NCI-H2227 (cell line): Measurements from ENCODE around the gene PPP3R1.

Source experiments
- DNase-seq: peaks from one replicate; lab custom pipeline; 2025; ENCODE audit not compliant: unreplicated experiment; lab: John Stamatoyannopoulos, UW

Gene PPP3R1

GRCh38 chr2:68235090-68235489 lies 17.2 kb downstream of the PPP3R1 start:
- no peak for DNase-seq

DNA sequence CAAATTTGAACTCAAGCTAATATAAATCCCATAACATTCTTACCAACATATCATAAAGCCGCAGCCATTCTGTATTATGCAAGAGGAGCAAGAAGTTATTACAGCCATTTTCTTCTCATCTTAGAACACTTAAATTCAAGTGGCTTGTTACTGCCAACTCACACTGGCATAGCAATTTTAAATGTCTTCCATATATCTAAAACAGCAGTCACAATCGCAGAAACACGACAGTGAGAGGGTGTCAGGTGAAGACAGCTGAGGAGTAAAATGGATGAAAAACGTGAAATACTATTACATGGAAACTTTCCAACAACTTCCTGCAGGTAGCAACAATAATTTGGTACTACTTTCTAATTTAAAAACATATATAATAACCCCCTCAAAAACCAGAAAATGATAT lies 17.9 kb downstream of the PPP3R1 start:
- DNase-seq, result peak; percentile 42

- no peak for DNase-seq
Measured at GRCh38 chr2:68231061-68231372, 21.3 kb downstream of the PPP3R1 start.

- no peak for DNase-seq
Measured at GRCh38 chr2:68230241-68231060, 21.9 kb downstream of the PPP3R1 start.

DNA sequence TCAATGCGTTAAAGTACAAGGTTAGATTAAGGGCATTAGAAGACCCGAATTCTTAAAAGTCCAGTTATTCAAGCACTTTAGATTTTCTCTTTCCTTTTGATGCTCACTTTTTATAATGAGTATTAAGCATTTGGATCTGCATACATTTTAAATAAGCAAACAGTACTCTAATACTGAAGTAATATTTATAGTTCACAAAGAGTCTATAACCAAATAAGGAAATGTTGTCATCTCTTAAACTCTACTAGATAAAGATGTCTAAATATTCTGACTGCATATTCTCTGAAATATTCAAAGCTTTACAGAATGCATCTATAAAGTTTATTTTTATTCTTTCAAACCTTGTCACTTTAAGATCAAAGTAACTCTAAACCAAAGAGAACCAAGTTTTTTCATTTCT lies 25.5 kb downstream of the PPP3R1 start:
- DNase-seq, result no peak

DNA sequence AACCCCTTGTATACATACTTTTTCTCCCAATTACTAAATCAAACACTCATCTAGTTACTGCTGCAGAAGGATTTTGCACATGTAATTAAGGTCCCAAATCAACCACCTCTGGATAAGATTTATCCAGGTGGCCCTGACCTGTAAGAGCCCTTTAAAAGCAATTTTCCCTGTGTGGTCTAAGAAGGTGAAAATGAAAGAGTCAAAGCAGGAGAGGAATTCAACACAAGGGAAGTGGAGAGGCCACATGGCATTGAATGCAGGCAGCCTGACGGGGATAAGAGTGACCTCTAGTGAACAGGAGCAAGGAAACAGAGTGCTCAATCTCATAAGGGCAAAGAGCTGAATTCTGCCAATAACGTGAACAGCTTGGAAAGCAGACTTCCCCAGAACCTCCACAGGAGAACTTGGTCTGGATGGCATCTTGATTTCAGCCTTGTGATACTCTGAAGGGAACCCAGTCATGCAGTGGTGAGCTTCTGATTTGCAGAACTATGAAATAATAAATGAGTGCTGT lies 27.2 kb downstream of the PPP3R1 start:
- DNase-seq, result peak; percentile 26

DNA sequence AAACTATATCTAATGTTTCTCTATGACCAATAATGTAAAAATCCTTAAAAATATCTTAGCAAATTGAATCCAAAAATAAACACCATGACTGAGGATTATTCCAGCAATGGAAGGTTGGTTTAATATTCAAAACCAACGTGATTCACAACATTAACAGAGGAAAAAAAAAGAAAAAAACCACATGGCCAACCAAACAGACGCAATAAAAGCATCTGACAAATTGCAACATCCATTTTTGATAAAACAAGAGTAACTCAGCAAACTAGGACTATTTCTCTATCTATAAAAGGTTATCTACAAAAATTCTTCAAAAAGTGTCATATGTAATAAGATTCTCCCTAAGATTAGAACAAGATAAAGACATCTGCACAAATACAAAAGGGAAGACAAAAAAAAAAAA lies 28.9 kb downstream of the PPP3R1 start:
- DNase-seq, result no peak

DNA sequence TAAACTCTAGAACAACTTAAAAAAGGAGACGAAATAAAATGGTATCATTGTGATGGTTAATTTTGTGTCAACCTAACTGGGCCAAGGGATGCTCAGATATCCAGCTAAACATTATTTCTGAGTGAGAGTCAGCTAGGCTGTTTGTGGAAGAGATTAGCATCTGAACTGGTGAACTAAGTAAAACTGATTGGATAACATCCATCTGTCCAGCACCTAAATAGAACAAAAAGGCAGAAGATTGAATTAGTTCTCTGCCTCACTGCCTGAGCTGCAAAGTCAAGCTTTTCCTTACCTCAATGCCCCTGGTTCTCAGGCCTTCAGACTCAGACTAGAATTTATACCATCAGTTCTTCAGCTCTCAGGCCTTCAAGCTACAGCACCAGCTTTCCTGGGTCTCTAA lies 30.0 kb downstream of the PPP3R1 start:
- no peak for DNase-seq

- no peak for DNase-seq
Measured at GRCh38 chr2:68218343-68218901, 33.9 kb downstream of the PPP3R1 start.

DNA sequence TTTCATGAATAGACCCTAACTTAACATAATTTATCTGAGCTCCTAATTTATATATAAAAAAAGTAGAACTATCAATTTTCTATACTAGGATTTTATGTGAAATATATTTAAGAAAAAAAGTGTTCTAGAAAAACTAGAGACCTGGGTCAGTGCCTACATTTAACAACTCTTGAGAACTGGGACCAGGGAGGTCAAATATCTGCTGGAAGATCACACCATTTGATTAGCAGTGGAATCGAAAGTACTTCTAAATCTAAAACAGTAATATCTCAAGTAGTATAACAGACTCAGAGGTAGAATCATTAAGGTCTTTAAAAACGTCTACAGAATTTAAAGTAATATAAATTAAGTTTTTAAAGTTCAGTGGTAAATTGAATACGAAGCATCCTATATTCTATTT lies 34.6 kb downstream of the PPP3R1 start:
- no peak for DNase-seq

- no peak for DNase-seq
Measured at GRCh38 chr2:68216454-68217310, 35.6 kb downstream of the PPP3R1 start.

DNA sequence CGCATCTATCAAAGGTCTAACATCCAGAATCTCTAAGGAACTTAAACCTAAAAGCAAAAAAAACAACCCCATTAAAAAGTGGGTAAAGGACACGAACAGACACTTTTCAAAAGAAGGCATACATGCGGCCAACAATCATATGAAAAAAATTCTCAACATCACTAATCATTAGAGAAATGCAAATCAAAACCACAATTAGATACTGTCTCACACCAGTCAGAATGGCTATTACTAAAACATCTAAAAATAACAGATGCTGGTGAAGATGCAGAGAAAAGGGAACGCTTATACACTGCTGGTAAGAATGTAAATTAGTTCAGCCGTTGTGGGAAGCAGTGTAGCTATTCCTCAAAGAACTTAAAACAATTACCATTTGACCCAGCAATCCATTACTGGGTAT lies 38.0 kb downstream of the PPP3R1 start:
- no peak for DNase-seq

GRCh38 chr2:68206793-68207192 lies 45.5 kb downstream of the PPP3R1 start:
- DNase-seq, result no peak

- no peak for DNase-seq
Measured at GRCh38 chr2:68203587-68203986, 48.7 kb downstream of the PPP3R1 start.

- DNase-seq, result no peak
Measured at GRCh38 chr2:68200157-68200787, 52.1 kb downstream of the PPP3R1 start.

DNA sequence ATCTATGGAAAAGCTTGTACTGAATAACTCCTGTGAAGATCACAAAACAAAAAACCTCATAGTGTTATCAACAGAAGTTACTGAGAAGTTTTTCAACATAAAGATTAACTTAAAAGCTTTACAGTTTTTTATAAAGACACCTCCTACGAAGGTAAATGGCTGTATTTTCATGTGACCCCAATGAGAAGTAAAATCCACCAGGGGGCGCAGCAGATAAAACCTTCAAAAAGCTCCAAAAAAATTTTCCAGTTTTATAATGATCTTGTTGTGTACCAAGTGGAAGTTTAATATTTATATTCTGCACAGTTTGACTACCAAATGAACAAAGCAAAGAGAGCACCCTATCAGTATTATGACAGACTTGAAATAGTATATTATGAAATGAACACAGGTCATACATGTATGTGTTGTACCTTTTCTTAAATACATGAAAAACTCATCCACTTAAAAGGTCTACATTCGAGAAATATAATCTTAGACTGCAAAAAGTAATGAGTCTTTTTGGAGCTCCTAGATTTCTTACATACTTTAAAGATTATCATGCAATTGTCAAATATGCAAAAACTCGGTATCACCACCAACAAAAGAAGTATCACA lies 56.1 kb downstream of the PPP3R1 start:
- peak; percentile 64 for DNase-seq

GRCh38 chr2:68195096-68195495 lies 57.2 kb downstream of the PPP3R1 start:
- no peak for DNase-seq

GRCh38 chr2:68193787-68194372 lies 58.5 kb downstream of the PPP3R1 start:
- no peak for DNase-seq

- no peak for DNase-seq
Measured at GRCh38 chr2:68193144-68193543, 59.2 kb downstream of the PPP3R1 start.

DNA sequence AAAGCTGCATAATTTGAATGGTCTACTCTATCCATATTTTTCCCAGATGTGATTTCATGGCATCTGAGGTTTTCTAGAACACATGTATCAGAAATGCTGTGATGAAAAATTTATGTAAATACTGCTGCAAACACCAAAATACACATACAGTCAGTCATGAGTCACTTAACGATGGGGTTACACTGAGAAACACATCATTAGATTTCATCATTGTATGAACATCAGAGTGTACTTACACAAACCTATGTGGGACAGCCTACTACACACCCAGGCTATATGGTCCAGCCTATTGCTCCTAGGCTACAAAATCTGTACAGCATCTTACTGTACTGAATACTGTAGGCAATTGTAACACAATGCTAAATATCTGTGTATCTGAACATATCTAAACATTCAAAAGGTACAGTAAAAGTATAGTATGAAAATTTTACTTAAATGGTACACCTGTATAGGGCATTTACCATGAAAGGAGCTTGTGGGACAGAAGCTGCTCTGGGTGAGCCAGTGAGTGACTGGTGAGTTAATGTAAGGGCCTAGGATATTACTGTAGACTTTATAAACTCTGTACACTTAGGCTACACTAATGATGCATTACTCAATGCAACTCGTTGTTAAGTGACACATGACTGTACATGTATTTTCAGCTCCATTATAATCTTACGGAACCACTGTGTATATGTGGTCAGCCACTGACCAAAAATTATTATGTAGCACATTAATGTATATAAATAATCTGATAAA lies 61.2 kb downstream of the PPP3R1 start:
- no peak for DNase-seq
